Bone marrow (tissue), 2 donors: Measurements from ENCODE around the gene RBM10.

ENCODE experiments used
- DNase-seq, 2 donors: peaks; one replicate each; lab custom pipeline; 2025; lab: John Stamatoyannopoulos, UW

The RBM10 gene

DNA sequence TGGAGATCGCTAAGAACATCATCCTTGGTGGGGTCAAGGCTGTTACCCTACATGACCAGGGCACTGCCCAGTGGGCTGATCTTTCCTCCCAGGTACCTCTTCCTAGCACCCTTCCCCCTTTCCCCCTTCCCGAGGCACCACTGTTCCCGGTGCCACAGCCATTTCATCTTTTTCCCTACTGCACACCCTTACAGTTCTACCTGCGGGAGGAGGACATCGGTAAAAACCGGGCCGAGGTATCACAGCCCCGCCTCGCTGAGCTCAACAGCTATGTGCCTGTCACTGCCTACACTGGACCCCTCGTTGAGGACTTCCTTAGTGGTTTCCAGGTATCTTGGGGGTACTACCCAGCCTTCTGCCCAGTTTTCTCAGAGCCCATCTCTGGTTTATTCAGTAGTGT lies 54.3 kb downstream of the RBM10 start:
- DNase-seq, result no peak

DNA sequence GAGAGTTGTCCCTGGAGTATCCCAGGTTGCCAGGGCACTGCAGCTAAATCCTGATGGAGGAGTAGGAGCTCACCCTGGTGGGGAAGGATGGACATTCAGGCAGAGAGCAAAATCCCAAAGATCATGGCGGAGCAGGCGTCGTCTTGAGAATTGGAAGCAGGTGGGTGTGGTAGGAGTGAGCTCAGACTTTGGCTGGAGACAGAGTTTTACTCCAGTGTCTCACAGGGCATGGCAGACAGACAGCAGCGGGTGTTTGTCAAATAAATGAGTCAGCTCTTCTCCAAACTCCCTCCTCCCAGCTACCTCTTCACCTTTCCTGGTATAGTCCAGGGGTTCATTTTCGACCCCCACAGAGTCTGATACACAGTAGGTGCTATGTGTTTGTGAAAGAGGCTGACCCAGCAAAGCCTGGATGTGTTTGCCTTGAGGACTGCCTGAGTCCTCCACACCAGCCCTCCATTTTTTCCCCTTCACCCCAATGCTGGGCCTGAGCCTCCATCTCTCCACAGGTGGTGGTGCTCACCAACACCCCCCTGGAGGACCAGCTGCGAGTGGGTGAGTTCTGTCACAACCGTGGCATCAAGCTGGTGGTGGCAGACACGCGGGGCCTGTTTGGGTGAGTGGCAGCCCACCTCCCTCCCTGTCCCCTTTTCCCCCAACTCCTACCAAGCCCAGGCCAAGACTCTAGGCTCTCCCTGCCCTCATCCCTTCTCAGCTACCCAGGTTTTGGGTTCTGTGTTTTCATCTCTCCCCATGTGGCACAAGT lies 55.5 kb downstream of the RBM10 start:
- no peak for DNase-seq

DNA sequence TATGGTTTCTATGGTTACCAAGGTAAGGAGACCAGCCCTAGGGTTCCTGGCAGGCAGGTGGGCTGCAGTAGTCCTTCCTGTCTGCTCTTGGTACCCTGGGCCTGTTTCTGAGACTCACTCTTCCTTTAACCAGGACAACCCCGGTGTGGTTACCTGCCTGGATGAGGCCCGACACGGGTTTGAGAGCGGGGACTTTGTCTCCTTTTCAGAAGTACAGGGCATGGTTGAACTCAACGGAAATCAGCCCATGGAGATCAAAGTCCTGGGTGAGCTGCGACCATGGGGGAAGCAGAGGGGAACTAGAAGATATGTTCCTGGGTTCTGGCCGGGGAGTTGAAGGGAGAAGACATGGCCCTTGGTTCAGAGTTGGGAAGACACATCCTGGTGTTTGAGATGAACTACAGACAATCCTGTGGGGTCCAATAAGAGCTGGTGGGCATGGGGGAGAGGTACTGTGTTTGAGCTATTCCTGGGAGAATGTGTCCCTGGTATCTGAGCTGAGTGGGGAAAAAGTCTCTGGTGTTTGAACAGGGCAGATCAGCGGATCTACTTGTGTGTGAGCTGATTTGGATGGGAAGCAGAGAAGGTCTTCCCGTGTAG lies 56.4 kb downstream of the RBM10 start:
- DNase-seq, result no peak

DNA sequence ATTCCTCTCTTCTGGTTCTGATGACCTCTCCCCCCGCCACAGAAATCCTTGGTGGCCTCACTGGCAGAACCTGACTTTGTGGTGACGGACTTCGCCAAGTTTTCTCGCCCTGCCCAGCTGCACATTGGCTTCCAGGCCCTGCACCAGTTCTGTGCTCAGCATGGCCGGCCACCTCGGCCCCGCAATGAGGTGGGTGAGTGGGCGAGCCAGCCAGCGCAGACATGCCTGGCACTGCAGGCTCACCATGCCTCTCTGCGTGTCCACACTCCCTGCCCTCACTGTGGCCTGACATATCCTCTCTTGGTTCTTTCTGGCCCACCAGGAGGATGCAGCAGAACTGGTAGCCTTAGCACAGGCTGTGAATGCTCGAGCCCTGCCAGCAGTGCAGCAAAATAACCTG lies 57.3 kb downstream of the RBM10 start:
- DNase-seq, result no peak

DNA sequence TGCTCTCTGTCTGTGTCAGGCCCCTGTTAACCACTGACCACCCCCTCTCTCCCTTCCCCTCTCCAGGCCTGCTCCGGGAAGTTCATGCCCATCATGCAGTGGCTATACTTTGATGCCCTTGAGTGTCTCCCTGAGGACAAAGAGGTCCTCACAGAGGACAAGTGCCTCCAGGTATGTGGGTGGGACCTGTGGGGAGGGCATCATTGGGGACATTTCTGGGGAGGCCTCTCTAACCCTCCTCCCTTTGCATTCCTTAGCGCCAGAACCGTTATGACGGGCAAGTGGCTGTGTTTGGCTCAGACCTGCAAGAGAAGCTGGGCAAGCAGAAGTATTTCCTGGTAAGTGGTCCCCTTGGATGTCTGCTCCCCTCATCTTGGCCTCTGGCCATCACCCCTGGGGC lies 57.9 kb downstream of the RBM10 start:
- DNase-seq, result no peak

DNA sequence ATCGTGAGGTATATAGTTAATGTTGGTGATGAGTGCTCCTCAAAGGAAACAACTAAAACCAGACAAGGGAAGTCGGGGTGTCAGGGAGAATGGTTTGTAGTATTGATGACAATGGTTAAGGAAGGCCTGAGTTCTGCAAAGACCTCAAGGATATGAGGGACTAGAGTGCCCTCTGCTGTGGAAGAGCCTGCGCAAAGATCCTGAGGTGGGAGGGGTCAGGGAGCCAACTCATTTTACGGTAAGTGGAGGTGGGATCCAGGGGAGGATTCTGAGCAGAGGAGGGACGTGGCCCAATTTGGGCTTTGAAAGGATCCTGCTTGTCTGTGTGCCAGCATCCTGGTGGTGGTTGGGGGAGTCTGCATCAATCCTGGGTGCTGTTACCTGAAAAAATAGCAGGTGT lies 59.9 kb downstream of the RBM10 start:
- no peak for DNase-seq

DNA sequence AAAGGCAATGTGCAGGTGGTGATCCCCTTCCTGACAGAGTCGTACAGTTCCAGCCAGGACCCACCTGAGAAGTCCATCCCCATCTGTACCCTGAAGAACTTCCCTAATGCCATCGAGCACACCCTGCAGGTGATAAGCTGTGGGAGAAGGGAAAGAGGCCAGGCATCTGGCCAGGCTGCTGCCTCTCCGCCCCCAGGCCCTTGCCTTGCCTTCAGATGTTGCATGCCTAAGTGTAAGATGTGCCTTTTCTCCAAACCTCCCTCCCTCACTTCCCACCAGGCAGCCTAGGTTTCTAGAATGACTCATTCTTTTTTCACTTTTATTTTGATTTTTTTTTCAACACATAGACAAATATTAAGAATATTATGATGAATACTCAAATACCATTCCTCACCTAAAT lies 61.3 kb downstream of the RBM10 start:
- no peak for DNase-seq

DNA sequence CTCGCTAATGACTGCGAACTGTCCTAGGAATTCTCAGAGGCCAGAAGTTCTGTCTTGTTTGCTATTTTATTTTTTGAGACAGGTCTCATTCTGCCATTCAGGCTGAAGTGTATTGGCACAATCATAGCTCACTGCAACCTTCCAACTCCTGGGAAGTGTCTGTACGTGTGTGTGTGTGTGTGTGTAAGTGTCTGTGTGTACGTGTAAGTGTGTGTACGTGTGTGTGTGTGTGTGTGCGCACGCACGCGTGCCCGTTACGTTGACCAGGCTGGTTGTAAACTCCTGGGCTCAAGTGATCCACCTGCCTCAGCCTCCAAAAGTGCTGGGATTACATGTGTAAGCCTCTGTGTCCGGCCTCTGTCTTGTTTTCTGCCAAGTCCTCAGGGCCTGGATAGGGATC lies 63.1 kb downstream of the RBM10 start:
- DNase-seq, result no peak

DNA sequence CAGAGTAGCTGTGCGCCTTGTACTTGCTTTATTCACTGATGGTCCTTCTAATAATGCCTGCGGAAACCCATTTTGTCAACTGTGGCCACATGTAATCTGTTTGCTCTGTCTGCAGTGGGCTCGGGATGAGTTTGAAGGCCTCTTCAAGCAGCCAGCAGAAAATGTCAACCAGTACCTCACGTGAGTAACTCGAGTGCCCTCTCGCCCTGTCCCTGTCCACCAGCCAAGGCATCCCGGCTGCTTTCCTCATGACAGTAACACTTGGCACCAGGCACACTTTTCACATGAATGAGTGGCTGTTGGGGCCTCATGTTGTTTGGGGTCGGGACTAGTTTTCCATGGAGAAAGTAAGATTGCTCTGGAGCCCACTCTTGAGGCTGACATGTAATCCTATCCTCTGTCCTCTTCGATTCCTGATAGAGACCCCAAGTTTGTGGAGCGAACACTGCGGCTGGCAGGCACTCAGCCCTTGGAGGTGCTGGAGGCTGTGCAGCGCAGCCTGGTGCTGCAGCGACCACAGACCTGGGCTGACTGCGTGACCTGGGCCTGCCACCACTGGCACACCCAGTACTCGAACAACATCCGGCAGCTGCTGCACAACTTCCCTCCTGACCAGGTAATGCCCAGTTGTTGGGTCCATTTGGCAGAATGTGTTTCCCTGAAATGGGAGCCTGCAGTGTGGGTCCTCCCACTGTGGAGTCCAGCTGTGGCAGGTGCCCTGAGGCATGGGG lies 64.7 kb downstream of the RBM10 start:
- no peak for DNase-seq

DNA sequence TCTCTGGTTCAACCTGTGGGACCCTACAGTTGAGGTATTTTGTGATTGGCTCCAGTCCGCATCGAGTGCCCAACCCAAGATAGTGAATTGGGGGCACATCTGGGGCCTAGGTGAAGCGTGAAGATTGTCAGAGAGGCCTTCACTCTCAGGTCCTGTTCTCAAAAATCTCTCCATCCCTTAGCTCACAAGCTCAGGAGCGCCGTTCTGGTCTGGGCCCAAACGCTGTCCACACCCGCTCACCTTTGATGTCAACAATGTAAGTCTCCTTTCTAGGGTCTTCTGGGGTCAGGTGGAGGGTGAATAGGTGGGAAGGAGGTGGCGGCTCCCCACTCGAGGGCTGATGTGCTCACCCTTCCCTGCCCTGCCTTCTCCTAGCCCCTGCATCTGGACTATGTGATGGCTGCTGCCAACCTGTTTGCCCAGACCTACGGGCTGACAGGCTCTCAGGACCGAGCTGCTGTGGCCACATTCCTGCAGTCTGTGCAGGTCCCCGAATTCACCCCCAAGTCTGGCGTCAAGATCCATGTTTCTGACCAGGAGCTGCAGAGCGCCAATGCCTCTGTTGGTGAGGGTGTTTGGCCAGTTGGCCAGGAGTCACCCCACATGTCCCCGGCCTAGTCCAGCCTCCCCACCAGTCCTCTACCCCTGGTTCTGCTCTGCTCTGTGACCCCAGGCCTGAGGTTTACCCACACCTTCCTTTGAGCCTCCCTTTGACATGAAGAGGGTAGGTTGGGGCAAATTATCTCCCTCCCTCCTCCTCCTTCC lies 65.8 kb downstream of the RBM10 start:
- DNase-seq, result no peak

DNA sequence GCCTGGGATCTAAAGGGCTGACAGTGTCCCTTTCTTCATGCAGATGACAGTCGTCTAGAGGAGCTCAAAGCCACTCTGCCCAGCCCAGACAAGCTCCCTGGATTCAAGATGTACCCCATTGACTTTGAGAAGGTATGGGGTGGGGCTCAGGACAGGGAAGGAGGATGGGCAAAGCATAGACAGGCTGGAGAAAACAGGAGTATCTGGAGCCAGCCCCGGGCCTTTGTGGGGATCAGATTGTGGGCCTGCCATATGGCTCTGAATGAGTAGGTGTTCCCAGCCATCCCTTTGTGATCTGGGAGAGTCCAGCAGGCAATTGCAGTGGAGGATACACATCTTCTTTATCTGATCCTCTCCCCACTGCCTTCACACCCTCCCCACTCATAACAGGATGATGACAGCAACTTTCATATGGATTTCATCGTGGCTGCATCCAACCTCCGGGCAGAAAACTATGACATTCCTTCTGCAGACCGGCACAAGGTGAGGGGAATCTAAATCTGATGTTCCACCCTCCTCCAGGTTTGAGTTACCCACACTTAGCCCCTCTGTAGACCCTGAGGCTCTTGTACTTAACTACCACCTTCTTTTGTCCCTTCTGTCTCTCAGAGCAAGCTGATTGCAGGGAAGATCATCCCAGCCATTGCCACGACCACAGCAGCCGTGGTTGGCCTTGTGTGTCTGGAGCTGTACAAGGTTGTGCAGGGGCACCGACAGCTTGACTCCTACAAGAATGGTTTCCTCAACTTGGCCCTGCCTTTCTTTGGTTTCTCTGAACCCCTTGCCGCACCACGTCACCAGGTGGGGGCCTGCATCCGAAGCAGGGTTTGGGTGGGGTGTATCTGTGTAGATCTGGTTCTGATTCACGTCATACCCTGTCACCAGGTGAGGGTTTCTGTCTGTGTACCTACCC lies 67.6 kb downstream of the RBM10 start:
- DNase-seq, result no peak

DNA sequence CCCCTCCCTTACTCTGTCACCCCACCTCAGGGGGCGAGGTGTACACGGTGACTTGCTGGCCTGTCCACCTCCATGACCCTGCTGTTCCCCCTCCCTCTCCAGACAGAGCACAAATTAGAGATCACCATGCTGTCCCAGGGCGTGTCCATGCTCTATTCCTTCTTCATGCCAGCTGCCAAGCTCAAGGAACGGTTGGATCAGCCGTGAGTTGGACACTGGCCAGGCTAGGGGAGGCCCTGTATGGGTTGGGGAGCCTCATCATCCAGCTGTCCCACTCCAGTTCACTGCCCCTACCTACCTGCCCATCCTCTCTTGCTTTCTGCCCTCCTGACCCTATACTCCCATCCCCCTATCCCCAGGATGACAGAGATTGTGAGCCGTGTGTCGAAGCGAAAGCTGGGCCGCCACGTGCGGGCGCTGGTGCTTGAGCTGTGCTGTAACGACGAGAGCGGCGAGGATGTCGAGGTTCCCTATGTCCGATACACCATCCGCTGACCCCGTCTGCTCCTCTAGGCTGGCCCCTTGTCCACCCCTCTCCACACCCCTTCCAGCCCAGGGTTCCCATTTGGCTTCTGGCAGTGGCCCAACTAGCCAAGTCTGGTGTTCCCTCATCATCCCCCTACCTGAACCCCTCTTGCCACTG lies 69.5 kb downstream of the RBM10 start:
- DNase-seq, result no peak

DNA sequence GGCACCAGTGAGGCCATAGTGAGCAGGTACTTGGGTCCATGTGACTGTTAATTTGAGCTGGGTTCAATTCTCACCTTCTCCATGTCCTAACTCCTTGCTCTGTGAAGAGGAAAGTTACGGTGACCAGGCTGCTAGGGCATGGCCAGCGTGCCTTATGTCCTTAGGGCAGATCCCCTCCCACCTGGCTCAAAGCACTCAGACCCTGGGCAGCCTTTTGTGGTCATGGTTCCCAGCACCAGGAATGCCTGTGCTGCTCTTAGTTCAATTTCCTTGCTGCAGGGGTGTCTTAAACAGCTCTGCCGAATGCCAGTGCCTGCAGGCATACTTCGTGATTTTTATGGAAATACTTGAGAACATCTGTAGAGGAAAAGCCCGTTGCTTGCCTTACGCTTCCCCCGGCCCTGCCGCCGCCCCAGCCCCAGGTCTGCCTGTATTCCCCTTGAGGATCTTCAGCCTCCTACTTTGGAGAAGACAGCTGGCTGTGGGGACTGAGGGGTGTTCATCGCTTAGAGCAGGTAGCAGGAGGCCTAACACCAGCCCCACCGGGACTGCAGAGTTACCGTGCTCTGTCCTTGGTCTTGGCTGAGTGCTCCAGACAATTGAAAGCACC lies 70.4 kb downstream of the RBM10 start:
- no peak for DNase-seq

DNA sequence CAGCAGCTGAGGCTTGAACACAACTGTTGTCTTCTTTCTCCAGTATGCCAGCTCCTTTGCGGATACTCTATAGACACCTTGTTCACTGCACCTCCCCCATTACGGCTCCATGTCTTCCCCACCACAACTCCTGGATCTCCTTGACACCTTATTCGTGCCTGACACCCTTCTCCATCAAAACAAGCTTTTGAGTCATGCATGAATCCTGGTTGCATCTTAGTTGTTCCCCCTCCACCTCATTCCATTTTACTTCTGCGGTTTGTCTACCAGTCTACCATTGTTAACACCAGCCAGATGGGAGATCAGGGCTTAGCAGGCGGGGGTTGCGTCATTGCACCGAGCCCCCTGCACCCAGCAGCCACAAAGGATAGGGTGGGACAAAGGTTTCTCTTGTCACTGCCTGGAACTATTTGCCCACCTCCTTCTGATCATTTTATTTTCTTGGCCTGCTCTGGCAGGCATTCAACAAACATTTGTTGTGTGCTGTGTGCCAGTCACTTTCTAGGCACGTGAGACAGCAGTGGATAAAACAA lies 71.4 kb downstream of the RBM10 start:
- DNase-seq, result no peak

DNA sequence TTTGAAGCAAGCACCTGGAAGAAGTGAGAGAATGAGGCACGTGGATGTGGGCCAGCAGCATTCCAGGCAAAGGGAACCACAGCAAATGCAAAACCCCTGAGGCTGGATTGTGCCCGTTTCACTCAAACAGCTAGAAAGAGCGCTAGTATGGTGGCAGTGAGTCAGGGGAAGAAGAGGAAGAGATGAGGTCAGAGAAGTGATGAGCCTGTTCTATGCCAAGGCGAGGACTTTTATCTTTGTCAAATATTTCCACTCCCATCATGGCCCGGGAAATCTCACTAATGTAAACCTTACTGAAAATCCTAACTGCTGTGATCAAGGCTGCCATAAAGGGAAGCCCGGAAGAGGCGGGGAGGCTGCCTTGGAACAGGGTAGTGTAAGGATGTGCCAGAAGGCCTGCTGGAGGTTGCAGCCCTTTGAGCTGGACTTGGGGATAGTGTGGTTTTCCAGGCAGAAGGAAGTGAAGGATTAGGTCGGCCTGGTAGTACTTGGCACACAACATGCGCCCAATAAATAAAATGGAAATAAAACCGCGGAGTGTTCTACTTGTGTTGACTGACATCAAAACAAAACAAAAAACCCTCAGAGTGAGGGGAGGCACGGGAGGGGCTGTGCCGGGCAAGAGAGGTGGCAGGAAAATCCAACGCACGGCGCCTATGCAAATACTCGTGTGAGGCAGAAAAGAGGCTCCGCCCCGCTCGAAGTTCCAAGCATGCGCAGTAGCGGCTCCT lies 72.3 kb downstream of the RBM10 start:
- peak in 1 of 2 donors; percentile 24 for DNase-seq

DNA sequence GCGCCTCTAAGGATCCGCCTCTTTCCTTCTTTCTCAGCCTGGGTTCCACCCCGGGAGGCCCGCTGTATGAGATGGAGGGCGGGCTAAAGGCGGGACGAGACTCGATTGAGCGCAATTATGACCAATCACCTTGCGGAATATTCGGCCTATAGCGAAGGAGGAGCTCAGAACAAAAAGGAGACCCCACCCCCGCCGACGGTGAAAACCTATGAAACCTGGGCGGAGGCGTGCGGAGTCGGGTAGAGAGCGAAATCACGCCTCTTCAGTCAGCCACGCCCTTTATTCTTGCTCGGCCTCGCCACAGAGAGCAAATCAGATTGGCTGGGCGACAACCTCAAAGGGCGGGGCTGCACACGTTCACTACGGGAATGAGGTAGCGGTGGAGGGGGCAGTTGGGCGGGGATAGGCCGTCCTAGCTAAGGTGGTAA lies 72.8 kb downstream of the RBM10 start:
- DNase-seq, result peak; percentile 84 to 99

DNA sequence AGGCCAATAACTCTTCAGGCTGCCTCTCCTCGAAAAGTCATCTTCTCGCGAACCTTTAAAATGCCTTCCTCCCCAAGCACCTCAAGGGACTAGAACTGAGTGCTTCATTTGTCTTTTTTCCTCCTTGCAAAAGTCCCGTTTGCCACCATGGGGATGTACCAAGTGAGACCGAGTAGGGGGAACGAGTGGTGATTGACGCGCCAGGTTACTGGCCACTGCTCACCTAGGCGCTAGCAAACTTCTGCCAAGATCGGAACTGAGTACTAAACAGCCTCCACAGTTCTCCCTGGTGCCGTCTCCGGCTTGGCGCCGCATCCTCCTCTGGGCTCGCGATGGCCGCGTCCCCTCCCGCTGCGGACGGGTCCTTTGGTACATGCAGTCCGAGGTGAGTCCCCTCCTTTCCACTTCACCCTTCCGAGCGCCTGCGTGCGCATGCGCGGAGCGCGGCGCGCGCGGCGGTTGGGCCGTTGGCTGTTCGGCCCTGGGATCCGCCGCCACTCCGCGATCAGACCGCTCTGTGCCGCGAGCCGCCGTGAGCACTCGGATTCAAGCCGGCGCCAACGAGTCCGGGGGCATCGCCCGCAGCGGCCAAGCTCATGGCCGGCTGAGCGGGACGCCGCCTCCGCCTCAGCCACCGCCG lies 73.4 kb downstream of the RBM10 start, which contains the start of gene CDK16:
CDK16 (plus strand) TSS at position 402 of the 640 bp plus-strand sequence. CDS start 4,877 bp downstream, outside the sequence.
- peak in 1 of 2 donors; percentile 69 for DNase-seq

DNA sequence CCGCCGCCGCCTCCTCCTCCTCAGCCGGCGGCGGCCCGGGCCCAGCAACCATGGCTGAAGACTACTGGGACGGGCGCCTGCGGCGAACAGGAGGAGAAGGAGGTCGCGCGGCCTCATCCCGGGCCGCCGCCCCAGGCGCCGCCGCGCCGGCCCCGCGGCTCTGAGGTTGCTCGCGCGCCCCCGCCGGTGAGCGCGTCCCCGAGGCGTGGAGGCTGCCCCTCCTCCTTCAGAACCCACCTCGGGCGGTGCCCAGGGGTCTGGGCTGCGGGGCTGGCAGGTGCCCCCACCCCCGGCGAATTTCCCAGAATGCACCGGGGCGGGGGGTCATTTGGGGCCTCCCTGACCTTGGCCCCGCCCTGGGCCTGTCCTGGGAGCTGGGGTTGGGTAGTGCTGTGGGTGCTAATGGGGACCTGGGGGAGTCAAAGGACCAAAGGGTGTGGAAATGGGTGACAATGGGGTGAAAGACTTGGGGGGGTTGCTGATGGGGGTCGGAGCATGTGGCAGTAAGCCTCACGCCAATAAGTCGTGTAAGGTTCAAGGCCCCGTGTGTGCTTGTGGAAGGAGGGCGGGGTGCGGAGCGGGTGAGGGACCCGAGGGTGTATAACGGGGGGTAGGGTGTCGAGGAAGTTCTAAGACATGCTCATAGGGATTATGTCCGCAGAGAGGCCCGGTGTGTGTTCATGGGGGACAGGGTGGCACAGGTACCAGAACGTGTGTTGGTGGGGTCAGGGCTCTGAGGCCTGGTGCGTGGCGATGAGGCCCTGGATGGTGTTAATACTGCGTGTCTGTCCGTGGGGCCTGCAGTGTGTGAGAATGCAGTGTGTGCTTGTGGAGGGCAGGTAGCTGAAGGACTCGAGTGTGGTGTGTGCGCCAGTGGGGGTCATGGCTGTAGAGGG lies 74.1 kb downstream of the RBM10 start:
- peak in 1 of 2 donors; percentile 11 for DNase-seq
